GM21786 (cell line): ENCODE results near the gene ZBTB7C.

Experiments
- ATAC-seq: cut with Tn5 transposase; IDR thresholded peaks from one replicate; pipeline ENCODE4 v1.9.1; 2021; ENCODE audit not compliant: unreplicated experiment

ZBTB7C gene

DNA sequence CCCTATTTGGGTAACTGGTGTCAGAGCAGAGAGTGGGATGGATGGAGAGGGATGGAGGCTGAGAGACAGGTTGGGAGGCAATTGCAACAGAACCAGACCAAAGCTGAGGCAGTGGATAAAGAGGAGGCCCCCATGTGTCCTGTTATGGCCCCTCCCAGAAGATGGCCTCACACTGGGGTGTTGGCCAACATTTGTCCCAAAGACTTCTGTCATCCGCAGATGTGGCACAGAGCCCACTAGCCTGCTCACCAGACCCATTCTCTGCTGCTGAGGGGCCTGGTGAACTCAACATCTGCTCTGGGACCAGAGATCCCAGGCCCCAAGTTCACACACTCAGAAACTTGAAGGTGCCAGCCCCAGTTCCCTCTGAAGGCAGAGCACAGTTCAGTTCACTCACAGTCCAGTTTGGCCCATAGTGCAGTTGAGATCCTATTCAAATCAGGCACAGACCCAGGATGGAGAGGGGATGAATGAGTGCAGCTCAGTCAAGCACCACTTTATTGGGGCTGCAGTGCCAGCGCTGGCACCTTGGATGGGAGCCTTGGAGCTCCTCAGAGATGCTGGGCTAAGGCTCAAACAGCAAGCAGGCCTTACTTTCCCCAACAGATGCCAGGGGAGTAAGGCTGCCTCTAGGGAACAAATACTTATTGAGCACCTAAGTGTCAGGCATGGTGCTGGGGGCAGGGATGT is 189.2 kb downstream of the ZBTB7C start:
- ATAC-seq, result no peak

DNA sequence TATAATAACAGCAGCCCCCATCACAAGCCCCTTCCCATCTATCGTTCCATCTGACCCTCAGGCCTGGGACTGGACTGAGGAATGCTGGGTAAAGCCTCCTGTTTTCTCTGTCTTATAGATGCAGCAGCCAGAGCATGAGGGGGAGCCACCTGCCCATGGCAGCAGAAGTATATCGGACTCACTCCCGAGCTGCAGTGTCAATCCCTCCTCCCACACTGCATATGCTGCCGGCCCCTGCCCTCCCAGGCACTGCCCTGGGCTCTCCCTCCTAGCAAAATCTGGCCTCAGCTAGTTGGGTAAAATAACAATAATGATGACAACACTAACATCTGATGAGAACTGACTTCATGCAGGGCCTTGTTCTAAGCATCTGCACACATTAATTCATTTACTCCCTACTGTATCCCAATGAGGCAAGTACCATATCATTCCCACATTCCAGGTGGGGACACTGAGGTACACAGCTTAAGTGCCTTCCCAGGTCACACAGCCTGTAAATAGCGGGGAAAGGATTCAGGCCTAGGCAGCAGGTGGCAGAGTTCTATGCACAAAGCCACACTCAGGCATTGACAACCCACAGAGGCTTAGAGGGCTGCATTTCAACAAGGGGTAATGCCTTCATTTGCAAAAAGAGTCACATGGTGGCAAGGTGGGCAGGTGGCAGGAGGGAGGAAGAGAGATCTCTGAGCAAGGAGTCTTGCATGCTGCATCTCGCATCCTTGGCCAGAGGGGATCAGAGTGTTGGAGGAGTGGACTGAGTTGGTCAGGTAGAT is 190.0 kb downstream of the ZBTB7C start:
- ATAC-seq, result no peak

DNA sequence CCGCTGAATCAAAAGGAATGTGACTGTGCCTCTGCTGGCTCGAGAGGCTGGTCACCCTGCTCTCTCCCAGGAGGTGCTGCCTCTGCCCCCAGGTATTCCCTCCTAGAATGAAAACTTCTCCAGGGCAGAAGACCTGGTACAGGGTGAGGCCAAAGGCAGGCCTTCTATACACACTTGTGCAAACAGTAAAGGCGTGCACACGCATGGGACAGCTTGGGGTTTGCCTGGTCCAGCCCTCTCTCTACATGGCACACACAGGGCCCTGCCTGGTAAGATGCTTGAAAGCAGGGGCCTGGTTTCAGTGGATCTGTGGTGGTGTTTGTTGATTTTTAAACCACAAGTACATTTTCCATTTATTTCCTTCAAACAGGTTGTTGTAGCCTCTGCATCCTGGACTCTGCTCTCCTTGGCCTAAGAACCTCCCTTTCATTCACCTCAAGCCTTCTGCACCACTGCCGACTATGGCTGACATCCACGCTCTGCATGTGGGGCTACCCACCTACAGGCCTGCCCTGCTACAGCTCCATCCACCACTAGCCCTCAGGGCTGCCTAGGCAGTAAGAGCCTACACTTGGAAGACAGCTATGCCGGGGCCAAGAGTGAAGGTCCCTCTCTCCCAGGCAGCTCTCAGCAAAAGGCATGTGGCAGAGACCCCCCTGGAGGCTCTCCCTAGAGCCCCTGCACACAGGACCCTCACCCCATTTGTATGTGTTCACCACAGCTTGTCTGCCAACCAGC is 190.7 kb downstream of the ZBTB7C start:
- no peak for ATAC-seq

DNA sequence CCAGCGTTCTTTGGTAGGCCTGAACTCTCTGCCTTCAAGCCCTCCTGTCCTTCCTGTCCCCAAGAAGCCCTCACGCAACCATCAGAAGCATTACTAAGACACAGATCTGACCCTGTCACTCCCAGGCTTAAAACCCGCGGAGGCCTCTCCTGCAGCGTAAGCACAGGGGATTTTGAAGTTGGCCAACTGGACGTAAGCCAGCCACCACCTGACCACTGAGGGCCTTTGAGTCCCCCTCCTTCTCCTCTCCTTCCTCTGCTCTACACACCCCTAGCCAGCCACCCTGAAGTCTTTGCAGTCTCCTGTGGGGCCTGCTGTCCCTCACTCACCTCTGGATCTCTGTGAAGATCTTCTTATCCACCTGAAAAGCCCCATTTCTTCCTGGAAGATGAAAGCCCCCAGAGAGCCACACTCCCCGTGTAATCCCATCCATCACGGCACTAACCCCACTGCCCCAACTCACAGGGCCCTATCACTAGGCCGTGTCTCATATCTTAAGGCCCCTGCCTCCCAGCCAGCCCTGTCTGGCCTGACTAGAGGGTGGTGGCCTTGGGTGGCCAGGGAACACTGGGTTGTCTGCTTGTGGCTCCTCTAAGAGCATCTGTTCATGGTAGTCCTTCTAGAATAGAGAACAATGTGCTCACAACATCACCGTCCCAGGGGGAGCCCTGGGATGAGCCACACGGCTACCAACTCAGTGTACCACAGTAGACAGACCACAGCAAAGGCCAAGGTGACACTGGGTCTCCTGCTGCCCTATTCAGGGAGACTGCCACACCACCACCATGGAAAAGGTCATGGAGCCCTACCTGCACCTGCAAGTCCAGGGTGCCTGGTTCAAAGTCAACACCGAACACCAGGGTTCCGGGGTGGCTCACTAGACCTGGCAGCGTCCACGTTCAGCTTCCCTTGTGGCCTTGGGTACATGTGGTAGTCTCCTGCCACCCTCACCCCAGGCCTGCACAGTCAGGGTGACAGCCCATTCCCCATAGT is 191.6 kb downstream of the ZBTB7C start:
- no peak for ATAC-seq

DNA sequence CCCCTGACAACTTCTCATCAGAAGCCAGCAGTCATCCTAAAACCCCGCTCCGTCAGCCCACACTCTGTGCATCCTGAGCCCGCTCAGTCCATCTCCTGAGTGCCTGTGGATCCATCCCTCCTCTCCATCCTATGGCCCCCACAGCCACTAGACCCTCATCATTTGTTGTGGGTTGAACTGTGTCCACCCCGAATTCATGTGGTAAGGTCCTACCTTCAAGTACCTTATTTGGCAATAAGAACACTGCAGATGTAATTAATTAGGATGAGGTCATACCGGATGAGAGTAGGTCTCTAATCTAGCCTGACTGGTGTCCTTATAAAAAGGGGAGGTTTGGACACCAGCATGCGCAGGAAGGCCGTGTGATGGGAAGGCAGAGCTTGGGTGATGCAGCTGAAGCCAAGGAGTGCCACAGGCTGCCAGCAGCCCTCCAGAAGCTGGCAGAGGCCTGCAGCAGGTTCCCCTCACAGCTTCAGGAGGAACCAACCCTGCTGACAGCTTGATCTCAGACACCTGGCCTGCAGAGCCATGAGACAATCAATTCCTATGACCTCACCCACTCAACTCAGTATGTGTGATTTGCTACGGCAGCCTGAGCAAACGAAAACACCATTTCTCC is 192.4 kb downstream of the ZBTB7C start:
- no peak for ATAC-seq

DNA sequence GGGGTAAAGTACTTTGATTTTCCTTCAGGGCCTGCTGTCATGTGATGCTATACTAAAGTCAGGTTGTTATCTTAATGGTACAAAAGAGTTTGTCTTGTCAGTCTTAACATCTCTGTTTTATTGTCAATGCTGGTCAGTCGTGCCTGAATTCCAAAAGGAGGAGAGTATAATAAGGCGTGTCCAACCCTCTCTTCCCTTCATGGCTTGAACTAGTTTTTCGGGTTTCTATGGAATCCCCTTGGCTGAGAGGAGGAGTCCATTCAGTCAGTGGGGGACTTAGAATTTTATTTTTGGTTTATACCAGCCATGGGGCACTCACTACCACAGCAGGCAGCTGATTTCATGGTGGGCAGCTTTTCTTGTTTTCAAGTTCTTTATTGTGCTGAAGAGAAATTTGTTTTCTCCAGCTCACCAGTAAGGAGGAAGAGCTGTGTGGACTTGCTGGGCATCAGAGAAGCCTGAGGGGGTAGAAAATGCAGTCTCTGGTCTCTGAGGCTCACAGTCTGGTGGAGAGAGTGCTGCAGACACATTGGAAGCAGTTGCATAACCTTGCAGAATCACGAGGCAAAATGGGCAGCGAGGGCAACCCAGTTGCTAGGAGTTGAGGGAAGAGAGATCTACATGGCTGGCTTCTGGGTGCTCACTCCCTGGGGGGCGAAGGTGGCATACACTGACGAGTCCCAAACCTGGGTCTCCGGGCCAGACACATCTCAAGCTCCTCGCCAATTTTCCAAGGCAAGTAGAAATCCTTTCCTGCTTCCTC is 193.1 kb downstream of the ZBTB7C start:
- ATAC-seq, result no peak

DNA sequence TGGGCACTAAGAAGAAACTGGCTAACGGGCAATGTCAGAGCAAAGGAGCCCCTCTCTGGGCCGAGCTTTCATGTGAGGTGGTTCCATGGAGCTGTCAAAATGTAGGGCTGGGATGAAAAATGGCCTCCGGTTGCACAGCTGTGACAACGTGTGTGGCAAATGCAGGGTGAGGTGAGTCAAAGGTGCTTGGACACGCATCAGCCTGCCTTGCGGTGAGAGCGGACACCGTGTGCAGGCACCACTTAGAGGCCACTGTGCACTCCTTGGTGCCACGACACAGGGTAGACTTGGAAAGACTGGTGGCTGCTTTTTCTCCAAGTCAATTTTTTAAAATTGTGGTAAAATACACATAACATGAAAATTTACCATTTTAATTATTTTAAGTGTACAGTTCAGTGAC is 195.4 kb downstream of the ZBTB7C start:
- no peak for ATAC-seq

DNA sequence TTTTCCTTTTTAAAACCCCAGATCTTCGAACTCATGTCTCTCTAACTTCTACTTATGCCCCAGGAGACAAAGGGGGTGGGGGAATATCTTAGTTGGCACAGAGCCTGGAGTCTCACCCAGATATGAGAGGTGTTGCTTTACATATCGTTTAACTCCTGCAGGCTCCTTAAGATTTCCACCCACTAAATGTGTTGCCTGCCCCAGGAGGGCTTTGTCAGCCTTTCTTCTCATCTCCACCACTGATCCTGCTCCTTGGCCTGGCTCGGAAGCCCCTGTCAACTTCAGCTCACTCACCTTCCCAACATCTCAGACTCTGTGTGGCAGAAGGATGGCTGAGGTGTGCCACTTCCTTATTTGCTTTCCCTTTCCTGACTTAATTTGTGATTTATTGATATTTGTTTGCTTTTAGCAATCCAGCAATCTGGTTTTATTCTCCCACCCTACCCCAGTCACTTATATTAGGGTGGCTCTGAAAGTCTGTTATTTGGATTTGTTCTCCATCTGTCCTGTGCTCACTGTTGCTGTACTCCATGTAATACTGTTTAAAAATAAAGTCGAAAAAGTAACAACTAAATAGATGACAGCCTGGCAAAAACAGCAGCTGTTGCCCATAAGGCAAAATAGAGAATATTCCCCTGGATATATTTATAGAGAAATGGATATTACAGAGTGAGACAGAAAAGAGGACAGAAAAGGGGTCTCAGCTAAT is 200.6 kb downstream of the ZBTB7C start:
- no peak for ATAC-seq

DNA sequence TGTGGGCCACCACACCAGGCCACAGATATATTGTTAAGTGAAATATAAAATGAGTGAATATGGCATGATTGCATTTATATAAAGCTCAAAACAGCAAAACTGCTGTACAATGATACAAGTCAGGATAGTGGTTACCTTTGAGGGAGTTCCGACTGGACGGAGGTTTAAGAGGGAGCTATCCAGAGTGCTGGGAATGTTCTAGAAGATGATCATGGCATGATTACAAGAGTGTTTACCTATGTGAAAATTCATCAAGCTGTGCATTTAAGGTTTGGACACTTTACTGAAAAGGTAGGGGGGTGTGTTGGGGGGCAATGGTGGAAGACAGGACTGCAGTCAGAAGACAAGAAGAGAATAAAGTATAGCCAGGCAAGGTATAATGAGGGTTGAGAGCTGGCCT is 201.4 kb downstream of the ZBTB7C start:
- no peak for ATAC-seq

DNA sequence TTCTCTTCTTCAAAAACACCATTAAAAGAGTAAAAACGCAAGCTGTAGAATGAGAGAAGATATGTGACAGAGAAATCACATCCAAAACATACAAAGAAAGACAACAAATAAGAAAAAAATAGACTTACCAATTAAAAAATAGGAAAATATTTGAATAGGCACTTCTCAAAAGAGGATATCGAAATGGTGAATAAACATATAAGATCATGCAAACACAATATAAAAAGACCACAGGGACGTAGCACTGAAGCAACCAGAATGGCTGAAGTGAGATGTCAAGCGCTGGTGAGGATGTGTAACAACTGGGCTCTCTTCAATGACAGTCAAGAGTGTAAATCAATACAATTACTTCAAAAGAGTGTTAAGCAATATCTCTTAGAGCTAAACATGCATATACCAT is 202.3 kb downstream of the ZBTB7C start:
- ATAC-seq, result no peak

DNA sequence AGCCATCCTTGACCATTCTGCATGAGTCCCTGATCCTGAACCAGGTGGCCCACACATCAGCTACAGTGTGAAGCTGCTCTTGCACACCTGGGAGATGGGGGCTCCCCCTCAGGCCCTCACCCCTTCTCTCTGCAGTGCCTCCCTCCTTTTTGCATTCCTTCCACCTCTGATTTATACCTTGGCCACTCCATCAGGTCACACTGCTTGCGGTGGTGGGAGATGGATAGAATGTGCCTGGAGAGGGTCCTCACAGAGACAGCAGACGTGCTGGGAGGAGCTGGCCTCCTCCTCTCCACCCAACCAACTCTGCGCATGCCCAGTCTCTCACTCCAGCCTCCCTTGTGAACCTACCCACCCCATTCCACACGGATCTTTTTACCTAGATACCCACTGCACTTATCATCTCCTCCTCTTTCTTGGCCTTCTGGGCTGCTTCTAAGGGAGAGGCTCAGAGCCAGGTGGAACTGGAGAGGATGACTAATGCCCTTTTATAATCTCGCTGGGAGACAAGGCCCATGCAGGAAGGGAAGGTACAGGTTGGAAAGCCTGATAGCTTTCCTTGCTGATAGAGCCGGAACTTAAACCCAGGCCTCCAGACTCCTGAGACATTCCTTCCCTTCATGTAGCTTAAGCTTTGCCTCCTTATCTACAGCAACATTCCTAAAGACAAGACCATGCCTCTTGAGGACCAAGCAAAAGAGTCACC is 205.1 kb downstream of the ZBTB7C start:
- no peak for ATAC-seq

DNA sequence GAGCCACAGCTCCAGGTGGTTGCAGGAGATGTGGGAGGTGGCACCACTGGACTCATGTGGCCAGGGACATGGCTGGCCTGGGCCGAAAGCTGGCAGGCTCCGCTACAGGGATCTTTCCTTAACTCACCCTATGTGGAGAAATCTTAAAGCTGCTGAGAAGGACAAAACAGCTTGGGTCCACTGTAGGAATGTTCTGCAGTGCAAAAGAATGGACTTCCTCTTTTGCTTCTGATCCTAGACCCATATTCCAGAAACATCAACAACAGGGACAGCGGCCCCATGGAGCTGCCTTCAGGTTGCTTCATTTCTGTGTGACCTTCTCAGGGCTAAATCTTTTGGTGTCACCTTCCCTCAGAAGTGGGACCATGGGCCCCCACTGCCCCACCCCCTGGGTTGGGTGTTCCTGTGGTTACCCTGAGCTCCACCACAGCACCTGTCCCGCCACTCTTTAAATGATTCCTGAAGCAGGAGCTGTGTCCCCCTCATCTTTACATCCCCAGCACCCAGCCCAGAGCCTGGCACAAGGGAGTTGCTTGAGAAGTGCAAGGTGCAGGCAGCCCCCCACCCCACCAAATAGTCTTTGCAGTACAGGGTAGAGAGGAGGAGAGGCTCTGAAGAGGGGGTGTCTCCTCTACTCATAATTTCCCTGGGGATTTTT is 205.8 kb downstream of the ZBTB7C start:
- ATAC-seq, result no peak

DNA sequence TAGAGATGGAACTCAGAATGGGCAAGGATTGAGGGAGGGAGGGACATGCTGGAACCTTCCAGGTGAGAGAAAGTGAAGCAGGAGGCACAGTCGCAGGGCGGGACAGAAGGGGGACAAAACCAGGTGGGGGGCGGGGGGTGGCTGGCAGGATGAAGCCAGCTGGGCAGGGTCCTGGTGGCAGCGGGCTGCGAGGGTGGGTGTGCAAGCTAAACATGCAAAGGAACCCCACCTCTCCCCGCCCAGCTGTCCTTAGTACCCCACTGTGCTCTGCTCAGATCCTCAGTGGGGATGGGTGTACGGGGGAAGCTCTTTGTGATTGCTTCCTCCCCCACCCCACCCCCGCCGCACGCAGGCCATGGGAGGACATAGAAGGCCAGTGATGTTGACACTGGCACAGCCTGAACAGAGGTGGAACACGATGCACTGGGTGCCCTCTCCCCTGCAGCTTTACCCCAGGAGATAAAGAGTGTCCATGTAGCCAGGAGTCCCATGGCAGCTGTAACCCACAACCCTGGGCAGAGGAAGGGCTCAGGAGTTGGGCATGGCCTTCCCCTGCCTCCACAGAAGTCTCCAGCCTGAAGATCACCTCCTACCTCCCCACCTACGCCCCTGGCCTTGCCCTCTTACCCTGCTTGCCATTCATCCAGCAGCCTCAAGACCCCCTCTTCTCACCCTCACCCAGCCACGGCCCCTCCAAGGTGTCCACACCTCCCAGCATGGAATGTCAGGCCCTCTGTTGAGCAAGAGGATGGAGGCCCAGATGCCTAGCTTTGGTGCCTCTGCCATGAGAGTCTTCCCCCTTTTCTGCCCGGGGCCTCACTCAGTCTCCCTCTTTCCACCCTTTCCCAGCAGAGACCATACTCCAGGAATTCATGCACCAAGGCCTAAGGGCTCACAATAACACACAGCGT is 206.6 kb downstream of the ZBTB7C start:
- no peak for ATAC-seq

DNA sequence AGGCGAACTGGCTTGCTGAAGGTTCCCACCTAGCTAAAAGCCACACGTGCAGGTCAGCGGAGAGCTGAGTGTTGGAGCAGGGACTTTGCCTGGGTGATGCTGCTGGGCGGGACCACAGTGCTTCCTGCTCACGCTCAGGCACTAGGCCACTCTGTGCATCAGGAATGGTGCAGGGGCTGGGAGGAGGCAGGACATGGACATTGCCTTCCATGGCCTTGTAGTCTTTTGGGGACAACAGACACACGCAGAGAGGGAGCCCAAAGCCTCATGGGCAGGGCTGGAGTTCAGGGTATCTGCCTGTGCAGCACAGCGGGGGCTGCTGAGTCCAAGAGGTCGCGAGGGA is 207.2 kb downstream of the ZBTB7C start:
- no peak for ATAC-seq

DNA sequence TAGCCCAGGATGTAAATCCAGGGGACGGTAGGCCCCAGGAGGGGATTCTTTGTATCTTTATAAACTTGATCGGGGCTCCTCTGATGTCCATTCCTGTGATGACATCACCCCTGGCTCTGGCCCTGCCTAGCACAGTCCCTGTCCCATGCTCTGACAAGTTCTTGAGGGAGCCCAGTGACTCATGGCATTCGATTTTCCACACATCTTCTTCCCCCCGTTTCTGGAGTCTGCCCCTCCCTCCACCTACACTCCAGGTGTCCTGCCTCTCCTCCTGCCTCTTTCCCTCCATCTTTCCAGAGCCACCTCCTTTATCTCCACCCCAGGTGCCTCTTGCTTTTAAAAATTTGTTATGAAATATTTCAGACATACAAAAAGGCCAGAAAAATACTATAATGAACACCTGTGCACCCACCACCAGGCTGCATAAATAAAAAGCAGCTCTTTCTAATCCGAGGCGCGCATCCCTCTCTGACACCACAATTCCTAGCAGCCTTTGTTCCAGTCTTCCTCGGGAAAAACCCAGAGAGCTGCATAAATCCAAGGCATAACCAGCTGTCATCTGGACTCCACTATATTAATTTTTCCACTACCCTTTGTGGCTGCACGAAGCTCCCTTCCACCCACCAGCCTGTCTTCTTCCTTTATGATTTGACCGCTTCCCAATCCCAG is 207.7 kb downstream of the ZBTB7C start:
- ATAC-seq, result no peak

DNA sequence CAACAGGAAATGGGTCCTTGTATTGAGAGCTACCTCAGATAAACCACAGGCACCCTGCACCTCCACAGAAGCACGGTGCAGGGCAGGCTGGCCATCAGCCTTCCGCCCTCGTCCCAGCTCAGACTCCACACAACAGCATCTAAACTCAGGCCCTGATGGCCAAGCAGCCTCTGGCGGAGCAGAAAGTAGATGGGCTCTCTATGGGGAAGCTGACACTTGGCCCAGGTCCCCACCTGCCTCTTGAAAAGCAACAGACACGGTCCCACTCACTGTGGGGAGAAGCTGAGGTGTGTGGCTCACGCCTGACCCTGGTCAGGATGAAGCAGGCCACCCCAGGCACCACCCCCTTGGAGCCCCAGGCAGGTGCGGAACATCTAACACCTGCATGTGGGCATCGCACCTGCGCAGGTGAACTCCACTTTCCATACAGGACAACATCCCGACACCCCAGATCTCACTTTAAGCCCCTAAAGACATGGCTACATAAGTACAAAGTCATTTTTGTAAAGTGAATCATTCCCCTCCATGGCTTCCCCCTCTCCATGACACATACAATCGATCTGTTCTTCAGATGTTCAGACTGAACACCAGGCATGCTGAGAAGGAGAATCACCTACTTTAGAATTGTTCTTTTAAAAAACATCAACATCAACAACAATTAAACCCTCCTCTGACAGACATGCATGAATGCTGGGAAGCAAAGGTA is 208.4 kb downstream of the ZBTB7C start:
- no peak for ATAC-seq
